ENCODE results near the gene KPNA4.

Gene KPNA4

GRCh38 chr3:160554980-160555379 lies 10.4 kb downstream of the KPNA4 start:
- no peak overlapping the region for H3K4me2 ChIP-seq (ENCODE audit: low read length)
- TF ChIP-seq EZH2phosphoT487 (IDR thresholded peaks at IDR 0.05; ENCODE audit: borderline replicate concordance, low read length): no peak
- TF ChIP-seq, protein P1, sequence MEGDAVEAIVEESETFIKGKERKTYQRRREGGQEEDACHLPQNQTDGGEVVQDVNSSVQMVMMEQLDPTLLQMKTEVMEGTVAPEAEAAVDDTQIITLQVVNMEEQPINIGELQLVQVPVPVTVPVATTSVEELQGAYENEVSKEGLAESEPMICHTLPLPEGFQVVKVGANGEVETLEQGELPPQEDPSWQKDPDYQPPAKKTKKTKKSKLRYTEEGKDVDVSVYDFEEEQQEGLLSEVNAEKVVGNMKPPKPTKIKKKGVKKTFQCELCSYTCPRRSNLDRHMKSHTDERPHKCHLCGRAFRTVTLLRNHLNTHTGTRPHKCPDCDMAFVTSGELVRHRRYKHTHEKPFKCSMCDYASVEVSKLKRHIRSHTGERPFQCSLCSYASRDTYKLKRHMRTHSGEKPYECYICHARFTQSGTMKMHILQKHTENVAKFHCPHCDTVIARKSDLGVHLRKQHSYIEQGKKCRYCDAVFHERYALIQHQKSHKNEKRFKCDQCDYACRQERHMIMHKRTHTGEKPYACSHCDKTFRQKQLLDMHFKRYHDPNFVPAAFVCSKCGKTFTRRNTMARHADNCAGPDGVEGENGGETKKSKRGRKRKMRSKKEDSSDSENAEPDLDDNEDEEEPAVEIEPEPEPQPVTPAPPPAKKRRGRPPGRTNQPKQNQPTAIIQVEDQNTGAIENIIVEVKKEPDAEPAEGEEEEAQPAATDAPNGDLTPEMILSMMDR (IDR thresholded peaks at IDR 0.05; ENCODE audit: low read depth, low read length, poor library complexity, severe bottlenecking): no peak
- peaks cover 99% of the 10 kb centered on the region for H3K79me2 ChIP-seq (ENCODE audit: control insufficient read depth, low read length)
- H3K36me3 ChIP-seq (ENCODE audit: control insufficient read depth, low read length): peaks cover 46% of the 10 kb centered on the region
- peaks cover 7% of the 10 kb centered on the region; the same call in 1 of the 2 replicates for H3K9me3 ChIP-seq (ENCODE audit: control insufficient read depth, insufficient read depth, low read length)
- no peaks in the 10 kb centered on the region for H3K4me1 ChIP-seq (ENCODE audit: control insufficient read depth, low read length)
- H3K27ac ChIP-seq (ENCODE audit: low read depth, low read length): no peak overlapping the region
- H4K20me1 ChIP-seq (ENCODE audit: control insufficient read depth, insufficient read depth, low read depth, low read length): no peaks in the 10 kb centered on the region
- no peaks in the 10 kb centered on the region for H3F3A ChIP-seq (ENCODE audit: control insufficient read depth, insufficient read depth)
- no peaks in the 10 kb centered on the region for H3K9me2 ChIP-seq (replicated peaks; ENCODE audit: control insufficient read depth, low read length)
- no peak overlapping the region for H3K4me3 ChIP-seq (ENCODE audit: low read length)
- H3K27me3 ChIP-seq (ENCODE audit: control insufficient read depth, low read length): no peaks in the 10 kb centered on the region

DNA sequence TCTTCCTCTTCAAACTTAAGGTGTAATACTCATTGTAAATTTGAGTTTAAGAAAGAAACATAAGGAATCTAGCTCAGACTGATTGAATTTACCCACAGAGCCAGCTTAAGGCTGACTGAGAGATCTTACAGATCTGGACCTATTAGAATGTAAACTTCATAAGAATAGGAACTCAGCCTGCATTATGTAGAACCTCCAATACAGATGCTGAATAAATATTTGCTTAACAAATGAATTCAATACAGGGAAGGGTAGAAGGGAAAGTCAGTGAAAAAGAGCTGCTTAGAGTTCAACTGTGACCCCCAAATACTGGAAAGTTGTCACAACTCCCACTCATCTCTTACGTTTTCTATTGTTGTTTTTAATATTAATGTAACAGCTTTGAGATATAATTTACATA lies 11.5 kb downstream of the KPNA4 start:
- TF ChIP-seq, protein P1 (IDR thresholded peaks at IDR 0.05; ENCODE audit: low read depth, low read length, poor library complexity, severe bottlenecking): no peak
- TF ChIP-seq EZH2phosphoT487 (IDR thresholded peaks at IDR 0.05; ENCODE audit: borderline replicate concordance, low read length): no peak
- H3K27ac ChIP-seq (ENCODE audit: low read depth, low read length): no peak overlapping the region
- H3K4me2 ChIP-seq (ENCODE audit: low read length): no peak overlapping the region
- H3K79me2 ChIP-seq (ENCODE audit: control insufficient read depth, low read length): peaks cover 99% of the 10 kb centered on the region
- H4K20me1 ChIP-seq (ENCODE audit: control insufficient read depth, insufficient read depth, low read depth, low read length): no peaks in the 10 kb centered on the region
- no peaks in the 10 kb centered on the region for H3F3A ChIP-seq (ENCODE audit: control insufficient read depth, insufficient read depth)
- H3K9me3 ChIP-seq (ENCODE audit: control insufficient read depth, insufficient read depth, low read length): peaks cover 8% of the 10 kb centered on the region; the same call in 1 of the 2 replicates
- no peak overlapping the region for H3K4me3 ChIP-seq (ENCODE audit: low read length)
- H3K36me3 ChIP-seq (ENCODE audit: control insufficient read depth, low read length): peaks cover 39% of the 10 kb centered on the region
- H3K27me3 ChIP-seq (ENCODE audit: control insufficient read depth, low read length): no peaks in the 10 kb centered on the region
- no peaks in the 10 kb centered on the region for H3K9me2 ChIP-seq (replicated peaks; ENCODE audit: control insufficient read depth, low read length)
- H3K4me1 ChIP-seq (ENCODE audit: control insufficient read depth, low read length): no peaks in the 10 kb centered on the region

- no peak overlapping the region for H3K4me3 ChIP-seq (ENCODE audit: low read length)
These were observed 18.6 kb downstream of the KPNA4 start for GRCh38 chr3:160546727-160547126.

More at GRCh38 chr3:160546727-160547126, 18.6 kb downstream of the KPNA4 start:
- TF ChIP-seq, protein P1 (IDR thresholded peaks at IDR 0.05; ENCODE audit: low read depth, low read length, poor library complexity, severe bottlenecking): no peak
- no peak for TF ChIP-seq EZH2phosphoT487 (IDR thresholded peaks at IDR 0.05; ENCODE audit: borderline replicate concordance, low read length)
- H3K36me3 ChIP-seq (ENCODE audit: control insufficient read depth, low read length): peaks cover 20% of the 10 kb centered on the region
- no peaks in the 10 kb centered on the region for H3F3A ChIP-seq (ENCODE audit: control insufficient read depth, insufficient read depth)
- no peak overlapping the region for H3K27ac ChIP-seq (ENCODE audit: low read depth, low read length)
- H3K79me2 ChIP-seq (ENCODE audit: control insufficient read depth, low read length): peaks cover 100% of the 10 kb centered on the region
- peaks cover 19% of the 10 kb centered on the region for H4K20me1 ChIP-seq (ENCODE audit: control insufficient read depth, insufficient read depth, low read depth, low read length)
- no peak overlapping the region for H3K4me2 ChIP-seq (ENCODE audit: low read length)
- no peaks in the 10 kb centered on the region for H3K9me2 ChIP-seq (replicated peaks; ENCODE audit: control insufficient read depth, low read length)
- peaks cover 8% of the 10 kb centered on the region; the same call in 1 of the 2 replicates for H3K9me3 ChIP-seq (ENCODE audit: control insufficient read depth, insufficient read depth, low read length)
- peaks cover 20% of the 10 kb centered on the region for H3K4me1 ChIP-seq (ENCODE audit: control insufficient read depth, low read length)
- H3K27me3 ChIP-seq (ENCODE audit: control insufficient read depth, low read length): no peaks in the 10 kb centered on the region
